GM10847 (cell line): ENCODE results near the gene BABAM1.

Source experiments
- POLR2A ChIP-seq: IDR thresholded peaks from 2 replicates; pipeline ENCODE4 v1.6.1; 2011; ENCODE audit not compliant: insufficient read length; ENCODE audit errors: extremely low read depth

BABAM1 gene

GRCh38 chr19:17256130-17256529, 11.1 kb upstream of the BABAM1 start:
- no peak for TF ChIP-seq POLR2A

GRCh38 chr19:17259118-17259780, 8.0 kb upstream of the BABAM1 start:
- no peak for TF ChIP-seq POLR2A

- no peak for TF ChIP-seq POLR2A
Measured at GRCh38 chr19:17259934-17260333, 7.3 kb upstream of the BABAM1 start.

- no peak for TF ChIP-seq POLR2A
Measured at GRCh38 chr19:17260842-17261325, 6.4 kb upstream of the BABAM1 start.

GRCh38 chr19:17262557-17262956, 4.7 kb upstream of the BABAM1 start:
- TF ChIP-seq POLR2A, result no peak

GRCh38 chr19:17263712-17264640, 3.3 kb upstream of the BABAM1 start:
- no peak for TF ChIP-seq POLR2A

- TF ChIP-seq POLR2A, result no peak
Measured at GRCh38 chr19:17264641-17264979, 2.6 kb upstream of the BABAM1 start, which contains the start of gene USHBP1. USHBP1 (minus strand) TSS chr19:17264745; CDS start chr19:17264299, 446 bp downstream.

GRCh38 chr19:17266026-17266425, 1.2 kb upstream of the BABAM1 start:
- no peak for TF ChIP-seq POLR2A

GRCh38 chr19:17266589-17266974, 661 bp upstream of the BABAM1 start:
- TF ChIP-seq POLR2A, result no peak

GRCh38 chr19:17268754-17269153, 1.5 kb downstream of the BABAM1 start:
- TF ChIP-seq POLR2A, result no peak

- no peak for TF ChIP-seq POLR2A
Measured at GRCh38 chr19:17275441-17276175, 8.4 kb downstream of the BABAM1 start.

- no peak for TF ChIP-seq POLR2A
Measured at GRCh38 chr19:17279436-17279835, 12.2 kb downstream of the BABAM1 start.

GRCh38 chr19:17281391-17282304, 14.4 kb downstream of the BABAM1 start, which contains the start of gene ANKLE1:
ANKLE1 (plus strand) TSS chr19:17281901; CDS start chr19:17281921, 20 bp downstream.
- TF ChIP-seq POLR2A, result no peak

GRCh38 chr19:17282488-17283125, 15.4 kb downstream of the BABAM1 start:
- TF ChIP-seq POLR2A, result no peak
